Measurements from ENCODE around the gene HS6ST1.
A peak's percentile ranks its signal among the peaks of the same experiment; 100 is the strongest.

HS6ST1 gene

DNA sequence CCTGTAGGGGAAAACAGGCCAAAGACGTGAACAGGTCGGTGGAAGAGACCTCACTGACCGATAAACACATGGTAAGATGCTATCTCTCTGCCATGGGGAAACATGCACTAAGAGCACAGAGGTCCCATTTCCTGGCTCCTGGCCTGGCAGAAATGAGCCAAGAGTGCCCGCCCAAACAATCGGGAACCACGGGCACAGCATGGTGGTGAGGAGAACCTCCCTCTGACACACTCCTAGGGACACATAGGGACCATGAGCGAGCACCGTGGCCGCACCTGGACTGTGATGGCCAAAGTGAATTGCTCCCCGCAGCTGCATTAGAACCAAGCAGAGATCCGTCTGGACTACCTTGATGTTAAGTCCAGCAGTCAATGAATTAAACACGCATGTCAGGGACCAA lies 11.1 kb downstream of the HS6ST1 start:
- no peak for TF ChIP-seq EZH2 (IDR thresholded peaks at IDR 0.05; ENCODE audit: borderline replicate concordance, low read depth, low read length, severe bottlenecking)
- TF ChIP-seq, protein P1, sequence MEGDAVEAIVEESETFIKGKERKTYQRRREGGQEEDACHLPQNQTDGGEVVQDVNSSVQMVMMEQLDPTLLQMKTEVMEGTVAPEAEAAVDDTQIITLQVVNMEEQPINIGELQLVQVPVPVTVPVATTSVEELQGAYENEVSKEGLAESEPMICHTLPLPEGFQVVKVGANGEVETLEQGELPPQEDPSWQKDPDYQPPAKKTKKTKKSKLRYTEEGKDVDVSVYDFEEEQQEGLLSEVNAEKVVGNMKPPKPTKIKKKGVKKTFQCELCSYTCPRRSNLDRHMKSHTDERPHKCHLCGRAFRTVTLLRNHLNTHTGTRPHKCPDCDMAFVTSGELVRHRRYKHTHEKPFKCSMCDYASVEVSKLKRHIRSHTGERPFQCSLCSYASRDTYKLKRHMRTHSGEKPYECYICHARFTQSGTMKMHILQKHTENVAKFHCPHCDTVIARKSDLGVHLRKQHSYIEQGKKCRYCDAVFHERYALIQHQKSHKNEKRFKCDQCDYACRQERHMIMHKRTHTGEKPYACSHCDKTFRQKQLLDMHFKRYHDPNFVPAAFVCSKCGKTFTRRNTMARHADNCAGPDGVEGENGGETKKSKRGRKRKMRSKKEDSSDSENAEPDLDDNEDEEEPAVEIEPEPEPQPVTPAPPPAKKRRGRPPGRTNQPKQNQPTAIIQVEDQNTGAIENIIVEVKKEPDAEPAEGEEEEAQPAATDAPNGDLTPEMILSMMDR (IDR thresholded peaks at IDR 0.05; ENCODE audit: borderline replicate concordance, extremely low read depth, low read length, poor library complexity, severe bottlenecking): no peak
- peaks cover 98% of the 10 kb centered on the region for H3K36me3 ChIP-seq (ENCODE audit: insufficient read depth, low read length)
- H3K27me3 ChIP-seq (ENCODE audit: insufficient read depth, low read length, poor library complexity): no peaks in the 10 kb centered on the region
- peaks cover 100% of the 10 kb centered on the region for H3K79me2 ChIP-seq (ENCODE audit: insufficient read depth, low read length)
- no peak overlapping the region for H3K9ac ChIP-seq (ENCODE audit: low read depth, low read length)
- peaks cover 100% of the 10 kb centered on the region for H4K20me1 ChIP-seq (ENCODE audit: insufficient read depth, low read length)
- H3K27ac ChIP-seq (ENCODE audit: low read length): no peak overlapping the region
- ATAC-seq (ENCODE audit: insufficient read depth, low read depth): no peak
- peaks cover 46% of the 10 kb centered on the region for H3K4me1 ChIP-seq (ENCODE audit: insufficient read depth, low read length)
- H3K4me2 ChIP-seq (ENCODE audit: insufficient read depth, low read length): no peak overlapping the region
- no peak overlapping the region for H3K4me3 ChIP-seq (ENCODE audit: low read depth in 1 of 2, low read length in 2 of 2)
- H2AFZ ChIP-seq (ENCODE audit: low read depth, low read length): no peak overlapping the region
- no peaks in the 10 kb centered on the region for H3K9me3 ChIP-seq (ENCODE audit: insufficient read depth, low read length, severe bottlenecking)
- no peak for DNase-seq

DNA sequence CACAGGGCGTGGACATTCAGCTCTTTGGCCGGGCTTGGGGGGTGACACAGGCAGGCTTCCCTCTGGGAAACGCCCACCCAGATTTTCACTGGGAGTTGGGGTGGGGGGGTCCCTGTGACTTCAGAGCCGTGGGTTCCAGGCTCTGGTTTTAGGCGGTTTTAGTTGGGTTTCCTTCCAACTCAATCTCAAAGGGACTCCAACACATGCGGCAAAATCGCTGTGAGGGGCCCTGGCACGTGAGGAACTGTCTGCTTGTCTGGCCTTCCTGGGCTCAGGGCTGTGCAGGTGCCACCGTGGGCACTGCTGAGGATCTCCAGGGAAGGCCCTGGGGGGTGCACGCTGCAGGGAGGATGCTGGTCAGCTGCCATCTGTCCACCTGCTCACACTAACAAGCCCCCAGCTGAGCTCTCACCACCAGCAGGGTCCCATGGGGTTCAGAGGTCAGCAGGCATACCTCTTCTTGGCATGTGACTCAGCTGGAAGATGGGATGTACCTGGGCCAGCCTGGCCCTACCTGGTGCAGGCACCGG lies 11.7 kb downstream of the HS6ST1 start:
- peaks cover 40% of the 10 kb centered on the region for H3K4me1 ChIP-seq (ENCODE audit: insufficient read depth, low read length)

DNA sequence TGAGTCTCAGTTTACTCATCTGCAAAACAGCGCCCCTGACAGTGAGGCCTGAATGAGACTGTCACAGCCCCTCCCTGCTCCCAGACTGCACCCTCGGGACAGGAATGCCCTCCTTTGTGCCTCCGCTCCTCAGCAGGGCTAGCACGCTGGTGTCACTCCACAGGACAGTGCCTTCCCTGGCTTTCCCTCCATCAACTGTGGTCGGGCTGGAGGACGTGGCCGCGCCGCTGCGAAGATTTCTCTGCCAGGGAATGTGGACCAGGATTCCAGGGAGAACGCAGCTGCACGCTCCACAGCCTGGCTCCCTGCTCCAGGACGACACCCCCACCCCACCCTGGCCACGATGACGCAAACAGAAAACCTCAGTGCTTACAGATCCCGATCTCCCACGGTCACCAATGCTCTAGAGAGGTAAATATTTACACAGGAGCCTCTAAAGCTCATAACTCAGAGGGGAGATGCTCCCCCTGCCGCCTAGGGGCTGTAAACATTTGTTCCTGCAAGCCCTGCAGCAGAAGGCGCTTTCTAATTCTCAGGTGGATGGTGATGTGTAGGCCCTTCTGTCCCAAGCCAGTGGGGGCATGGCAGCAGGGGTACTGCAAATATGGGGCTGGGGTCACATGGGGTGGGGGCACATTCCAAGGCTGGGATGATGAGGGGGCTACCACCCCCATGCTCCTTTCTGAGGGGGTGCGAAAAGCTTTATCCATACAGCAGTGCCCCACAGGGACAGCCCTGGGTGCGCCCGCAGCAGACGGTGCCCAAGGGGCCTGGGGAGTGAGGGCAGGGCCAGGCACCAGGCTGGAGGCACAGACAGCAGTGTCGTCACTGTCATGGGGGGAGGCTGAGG lies 12.4 kb downstream of the HS6ST1 start:
- ATAC-seq (ENCODE audit: insufficient read depth, low read depth): no peak
- peaks cover 100% of the 10 kb centered on the region for H3K79me2 ChIP-seq (ENCODE audit: insufficient read depth, low read length)
- TF ChIP-seq, protein P1 (IDR thresholded peaks at IDR 0.05; ENCODE audit: borderline replicate concordance, extremely low read depth, low read length, poor library complexity, severe bottlenecking): no peak
- TF ChIP-seq EZH2 (IDR thresholded peaks at IDR 0.05; ENCODE audit: borderline replicate concordance, low read depth, low read length, severe bottlenecking): no peak
- H3K9me3 ChIP-seq (ENCODE audit: insufficient read depth, low read length, severe bottlenecking): no peaks in the 10 kb centered on the region
- peaks cover 34% of the 10 kb centered on the region for H3K4me1 ChIP-seq (ENCODE audit: insufficient read depth, low read length)
- peaks cover 98% of the 10 kb centered on the region for H3K36me3 ChIP-seq (ENCODE audit: insufficient read depth, low read length)
- no peak overlapping the region for H2AFZ ChIP-seq (ENCODE audit: low read depth, low read length)
- no peak overlapping the region for H3K27ac ChIP-seq (ENCODE audit: low read length)
- no peak overlapping the region for H3K4me3 ChIP-seq (ENCODE audit: low read depth in 1 of 2, low read length in 2 of 2)
- no peak for DNase-seq
- H3K9ac ChIP-seq (ENCODE audit: low read depth, low read length): no peak overlapping the region
- H3K4me2 ChIP-seq (ENCODE audit: insufficient read depth, low read length): no peak overlapping the region
- no peaks in the 10 kb centered on the region for H3K27me3 ChIP-seq (ENCODE audit: insufficient read depth, low read length, poor library complexity)
- H4K20me1 ChIP-seq (ENCODE audit: insufficient read depth, low read length): peaks cover 100% of the 10 kb centered on the region

More for the DNA sequence above, 11.7 kb downstream of the HS6ST1 start:
- H3K36me3 ChIP-seq (ENCODE audit: insufficient read depth, low read length): peaks cover 99% of the 10 kb centered on the region
- no peaks in the 10 kb centered on the region for H3K9me3 ChIP-seq (ENCODE audit: insufficient read depth, low read length, severe bottlenecking)
- no peak for TF ChIP-seq EZH2 (IDR thresholded peaks at IDR 0.05; ENCODE audit: borderline replicate concordance, low read depth, low read length, severe bottlenecking)
- TF ChIP-seq, protein P1 (IDR thresholded peaks at IDR 0.05; ENCODE audit: borderline replicate concordance, extremely low read depth, low read length, poor library complexity, severe bottlenecking): no peak
- H3K27me3 ChIP-seq (ENCODE audit: insufficient read depth, low read length, poor library complexity): no peaks in the 10 kb centered on the region
- no peak overlapping the region for H3K4me3 ChIP-seq (ENCODE audit: low read depth in 1 of 2, low read length in 2 of 2)
- H3K9ac ChIP-seq (ENCODE audit: low read depth, low read length): no peak overlapping the region
- peaks cover 100% of the 10 kb centered on the region for H3K79me2 ChIP-seq (ENCODE audit: insufficient read depth, low read length)
- ATAC-seq (ENCODE audit: insufficient read depth, low read depth) (no peak), DNase-seq (no peak)
- 0 out of 2 replicates have a peak overlapping the region, but pooled peaks have one; percentile 9 for H3K27ac ChIP-seq (ENCODE audit: low read length)
- no peak overlapping the region for H2AFZ ChIP-seq (ENCODE audit: low read depth, low read length)
- H3K4me2 ChIP-seq (ENCODE audit: insufficient read depth, low read length): no peak overlapping the region
- H4K20me1 ChIP-seq (ENCODE audit: insufficient read depth, low read length): peaks cover 100% of the 10 kb centered on the region
